ENCODE results near the gene ZFP64. TPM values are rescaled to one million over a fixed set of nuclear protein-coding genes. Genes with fewer than 3 reads are reported as not detected.
A peak's percentile ranks its signal among the peaks of the same experiment; 100 is the strongest.

ZFP64 gene
- total RNA-seq (1 to 10 TPM; 3.1 to 6.5 (median 4.0) TPM), polyA plus RNA-seq (1 to 10 TPM; 2.5 to 4.9 (median 3.2) TPM)
- long read RNA-seq, donor 1: 0 reads
- long read RNA-seq, donor 2, partial matches to known transcripts: 4 of 11 reads
- long read RNA-seq, donor 2, other reads (novel, unspliced or antisense): 4 of 11 reads

DNA sequence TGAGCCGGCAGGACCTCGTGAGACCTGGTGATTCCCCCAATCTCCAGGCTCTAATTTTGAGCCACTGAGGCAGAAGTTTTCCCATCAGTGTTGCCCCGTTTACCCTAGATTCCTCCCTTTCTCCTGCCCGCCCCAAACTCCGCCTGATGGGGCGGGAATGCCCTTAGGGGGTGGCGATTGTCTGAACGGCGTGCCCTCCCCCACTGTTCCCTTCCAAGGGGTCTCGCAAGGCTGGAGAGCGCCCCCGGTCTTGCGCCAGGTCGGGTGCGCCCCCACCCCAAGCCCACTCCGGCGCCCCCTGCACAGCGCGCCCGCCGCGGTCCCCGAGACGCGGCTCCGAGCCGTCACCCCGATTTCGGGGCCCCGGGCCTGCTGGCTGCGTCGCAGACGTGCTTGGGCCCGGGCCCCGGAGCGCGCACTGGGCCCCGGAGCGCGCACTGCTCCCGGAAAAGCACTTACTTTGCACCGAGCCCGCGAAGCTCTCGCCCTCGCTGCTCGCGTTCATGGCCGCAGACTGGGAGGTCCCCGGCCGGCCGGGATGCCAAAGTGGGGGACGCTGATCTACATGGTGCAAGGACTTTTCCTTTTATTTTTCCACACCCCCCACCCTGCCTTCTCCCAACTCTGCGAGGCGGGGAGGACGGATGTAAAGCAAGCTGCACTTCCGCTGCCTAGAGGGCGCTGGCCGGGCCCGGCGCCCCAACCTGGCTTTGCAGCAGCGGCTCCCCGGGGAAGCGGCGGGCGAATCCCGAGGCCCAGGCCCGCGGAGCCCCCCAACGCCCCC lies at the start of gene ZFP64:
TSS of gene ZFP64 (minus strand) at position 648 of the 784 bp plus-strand sequence. CDS start at position 505, 143 bp downstream.
- H3K27ac ChIP-seq: peak within 1 kb of the TSS; percentile 75
- peaks cover 4 to 8% of the 10 kb centered on the region in 2 donors for H3K36me3 ChIP-seq (ENCODE audit: insufficient read depth in 1 of 2, low read depth in 1 of 2)
- ATAC-seq (peak; percentile 83 to 95 (median 94)), DNase-seq (peak; percentile 71 to 77)
- intact Hi-C loops (cut with DNase I): no loop called here
- TF ChIP-seq, protein P1, sequence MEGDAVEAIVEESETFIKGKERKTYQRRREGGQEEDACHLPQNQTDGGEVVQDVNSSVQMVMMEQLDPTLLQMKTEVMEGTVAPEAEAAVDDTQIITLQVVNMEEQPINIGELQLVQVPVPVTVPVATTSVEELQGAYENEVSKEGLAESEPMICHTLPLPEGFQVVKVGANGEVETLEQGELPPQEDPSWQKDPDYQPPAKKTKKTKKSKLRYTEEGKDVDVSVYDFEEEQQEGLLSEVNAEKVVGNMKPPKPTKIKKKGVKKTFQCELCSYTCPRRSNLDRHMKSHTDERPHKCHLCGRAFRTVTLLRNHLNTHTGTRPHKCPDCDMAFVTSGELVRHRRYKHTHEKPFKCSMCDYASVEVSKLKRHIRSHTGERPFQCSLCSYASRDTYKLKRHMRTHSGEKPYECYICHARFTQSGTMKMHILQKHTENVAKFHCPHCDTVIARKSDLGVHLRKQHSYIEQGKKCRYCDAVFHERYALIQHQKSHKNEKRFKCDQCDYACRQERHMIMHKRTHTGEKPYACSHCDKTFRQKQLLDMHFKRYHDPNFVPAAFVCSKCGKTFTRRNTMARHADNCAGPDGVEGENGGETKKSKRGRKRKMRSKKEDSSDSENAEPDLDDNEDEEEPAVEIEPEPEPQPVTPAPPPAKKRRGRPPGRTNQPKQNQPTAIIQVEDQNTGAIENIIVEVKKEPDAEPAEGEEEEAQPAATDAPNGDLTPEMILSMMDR (IDR thresholded peaks at IDR 0.05): peak; percentile 41
- H3K9me3 ChIP-seq: no peaks in the 10 kb centered on the region
- peak within 1 kb of the TSS; percentile 97 for H3K4me3 ChIP-seq
- 0 to 1% (median 0%) methylated on average over 43 to 70 of the region's 70 CpGs for WGBS, 3 donors
- no peaks in the 10 kb centered on the region for H3K27me3 ChIP-seq (ENCODE audit: insufficient read depth in 3 of 3, low read length in 2 of 3)
- peaks cover 6% of the 10 kb centered on the region for H3K4me1 ChIP-seq

DNA sequence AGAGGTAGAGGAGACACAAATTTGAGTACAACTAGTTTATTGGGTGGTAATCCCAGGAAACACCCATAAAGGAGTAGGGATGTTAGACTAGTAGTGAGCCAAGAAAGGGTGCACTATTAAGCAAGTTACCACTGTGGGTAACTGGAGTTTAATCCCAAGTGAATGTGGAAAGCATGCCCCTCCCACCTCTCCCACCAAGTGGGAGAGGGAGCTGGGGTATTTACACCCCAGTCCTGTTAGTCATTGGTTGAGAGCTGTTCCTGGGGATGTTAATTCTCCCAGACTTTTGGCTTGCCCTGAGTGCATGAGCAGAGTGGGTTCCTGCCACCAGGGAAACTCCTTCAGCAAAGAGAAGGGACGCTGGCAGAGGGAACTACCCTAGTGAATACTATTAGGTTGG lies 49.2 kb upstream of the ZFP64 start:
- Histone ChIP-seq H3K4me3 (no peak overlapping the region), H3K4me1 (no peaks in the 10 kb centered on the region), H3K27me3 (ENCODE audit: insufficient read depth in 3 of 3, low read length in 2 of 3) (no peaks in the 10 kb centered on the region), H3K27ac (no peak overlapping the region), H3K36me3 (ENCODE audit: insufficient read depth in 1 of 2, low read depth in 1 of 2) (no peaks in the 10 kb centered on the region), H3K9me3 (no peaks in the 10 kb centered on the region)
- ATAC-seq: no peak
- no peak for DNase-seq
- WGBS, 3 donors: 71 to 82% (median 78%) methylated on average over 1 of the region's 1 CpG
- TF ChIP-seq, protein P1 (IDR thresholded peaks at IDR 0.05): no peak
- intact Hi-C loops (cut with DNase I): loop anchor here in 1 of 2 donors (5.0 kb wide), 1 partner anchor 136 kb away; no protein-coding TSS in a partner anchor

DNA sequence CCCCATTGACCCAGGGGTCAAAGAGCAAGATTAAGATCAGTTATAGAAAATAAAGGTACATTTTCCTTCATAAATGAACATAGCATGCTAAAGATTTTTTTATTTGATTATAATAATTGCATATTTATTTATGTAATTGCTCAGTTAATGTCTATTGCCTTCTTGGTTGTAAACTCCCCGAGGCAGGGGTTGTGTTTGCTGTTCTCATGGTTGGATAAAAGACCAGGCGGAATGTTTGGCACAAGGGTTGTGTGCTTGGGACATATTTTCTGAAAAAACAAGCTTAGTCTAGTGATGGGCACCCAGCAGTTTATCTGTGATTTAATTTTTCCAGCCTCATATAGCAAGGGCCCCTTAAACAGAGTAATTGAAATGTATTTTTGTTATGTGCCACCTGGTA lies 47.5 kb upstream of the ZFP64 start:
- no peak overlapping the region for H3K27ac ChIP-seq
- no peak for DNase-seq
- TF ChIP-seq, protein P1 (IDR thresholded peaks at IDR 0.05): no peak
- no peaks in the 10 kb centered on the region for H3K4me1 ChIP-seq
- intact Hi-C loops (cut with DNase I): no loop called here
- no peaks in the 10 kb centered on the region for H3K36me3 ChIP-seq (ENCODE audit: insufficient read depth in 1 of 2, low read depth in 1 of 2)
- no peak overlapping the region for H3K4me3 ChIP-seq
- 65 to 75% (median 68%) methylated on average over 2 of the region's 2 CpGs for WGBS, 3 donors
- ATAC-seq: no peak
- no peaks in the 10 kb centered on the region for H3K9me3 ChIP-seq
- H3K27me3 ChIP-seq (ENCODE audit: insufficient read depth in 3 of 3, low read length in 2 of 3): no peaks in the 10 kb centered on the region

DNA sequence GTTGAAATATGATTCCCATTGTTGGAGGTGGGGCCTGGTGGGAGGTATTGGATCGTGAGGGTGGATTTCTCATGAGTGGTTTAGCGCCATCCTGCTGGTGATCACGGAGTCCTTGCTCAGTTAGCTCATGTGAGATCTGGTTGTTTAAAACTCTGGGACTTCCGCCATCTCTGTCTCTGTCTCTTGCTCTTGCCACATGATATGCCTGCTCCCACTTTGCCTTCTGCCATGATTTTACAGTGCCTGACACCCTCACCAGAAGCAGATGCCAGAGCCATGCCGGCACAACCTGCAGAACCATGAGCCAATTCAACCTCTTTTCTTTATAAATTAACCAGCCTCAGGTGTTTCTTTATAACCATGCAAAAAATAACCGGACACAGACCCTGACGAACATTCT lies 44.7 kb upstream of the ZFP64 start:
- DNase-seq (no peak), ATAC-seq (no peak)
- H3K9me3 ChIP-seq: no peaks in the 10 kb centered on the region
- intact Hi-C loops (cut with DNase I): no loop called here
- no peak overlapping the region for H3K27ac ChIP-seq
- no peaks in the 10 kb centered on the region for H3K27me3 ChIP-seq (ENCODE audit: insufficient read depth in 3 of 3, low read length in 2 of 3)
- no peaks in the 10 kb centered on the region for H3K36me3 ChIP-seq (ENCODE audit: insufficient read depth in 1 of 2, low read depth in 1 of 2)
- WGBS, 3 donors: 87 to 89% (median 88%) methylated on average over 7 of the region's 7 CpGs
- H3K4me1 ChIP-seq: no peaks in the 10 kb centered on the region
- TF ChIP-seq, protein P1 (IDR thresholded peaks at IDR 0.05): no peak
- H3K4me3 ChIP-seq: no peak overlapping the region

All from psoas muscle (tissue), 8 donors.